Mucosa of descending colon (tissue), 3 donors: ENCODE data around the gene MASP1. TPM values are rescaled to one million over a fixed set of nuclear protein-coding genes. Genes with fewer than 3 reads are reported as not detected.

Experiments used
- ATAC-seq: fragments of 200-7000 bp; cut with Tn5 transposase; one replicate; pipeline ENCODE4 v1.9.1; 2020; ENCODE audit warnings: mild to moderate bottlenecking, moderate library complexity
- DNase-seq, 3 donors: peaks; one replicate each; pipeline ENCODE4 v3.0.0-alpha.2; 2020
- H3K36me3 ChIP-seq: fragments of 200-600 bp; one replicate; pipeline ENCODE4 v1.8.0; 2021; ENCODE audit warnings: low read depth, mild to moderate bottlenecking
- H3K4me1 ChIP-seq: fragments of 200-600 bp; one replicate; pipeline ENCODE4 v1.8.0; 2021; ENCODE audit warnings: low read depth, mild to moderate bottlenecking
- H3K4me3 ChIP-seq: fragments of 200-600 bp; one replicate; pipeline ENCODE4 v1.8.0; 2021; ENCODE audit warnings: mild to moderate bottlenecking
- H3K9me3 ChIP-seq: fragments of 200-600 bp; one replicate; pipeline ENCODE4 v1.8.0; 2021; ENCODE audit warnings: mild to moderate bottlenecking
- intact Hi-C, 2 donors: fragments of 100-400 bp; cut with DNase I in 1 of 2; cut with micrococcal nuclease in 1 of 2; formaldehyde crosslinking; loops; one replicate each; pipeline versions ENCODE4 v1.11.0 to v1.11.1; 2022; cut with DNase I, micrococcal nuclease
- total RNA-seq, 3 donors: library from RNA; stranded (reverse); fragmentation: NEBNext Ultra II Directional in 2 of 3; extraction: Animal tissue kit (Norgen Biotek cat#: 25700) in 2 of 3; gene quantifications; one replicate each; pipeline versions ENCODE4 v1.2.1 to v1.2.4, GENCODE V29; 2021 to 2023
- TF ChIP-seq, protein P1 (sequence below): fragments of 200-600 bp; IDR thresholded peaks from one replicate; pipeline ENCODE4 v1.8.0; 2022; ENCODE audit warnings: antibody characterized with exemption, mild to moderate bottlenecking
- donor health status: DM: no; HTN: no; CAD: no; lungs with moderate emphysema.
- donor health status: DM: no; HTN: no; CAD: no.
- donor health status: DM: no; HTN: yes; CAD: no.

Gene MASP1
- total RNA-seq, 3 donors from 2014 or later, result 4.5 to 70.1 (median 9.7) TPM

DNA sequence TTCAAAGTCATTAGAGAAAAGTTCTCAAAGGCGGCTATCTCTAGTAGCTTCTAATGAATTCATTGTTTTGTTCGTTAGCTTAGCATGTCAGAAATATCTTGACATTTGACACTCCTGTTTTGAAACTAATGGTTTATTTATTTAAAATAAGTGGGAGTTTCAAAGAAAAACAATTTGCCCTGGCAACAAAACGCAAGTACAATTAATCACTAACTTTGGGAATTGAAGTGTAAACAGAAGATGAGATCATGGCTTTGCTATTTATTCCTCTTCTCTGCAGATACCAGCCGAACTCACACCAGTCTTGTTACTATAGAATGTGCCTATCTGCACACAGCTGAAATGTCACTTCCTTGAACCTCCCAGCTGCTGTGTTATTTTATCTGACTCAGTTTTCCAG, 27.5 kb downstream of the MASP1 start:
- no peak for DNase-seq
- no peak overlapping the region for H3K4me3 ChIP-seq
- H3K36me3 ChIP-seq, result no peaks in the 10 kb centered on the region
- TF ChIP-seq, protein P1, sequence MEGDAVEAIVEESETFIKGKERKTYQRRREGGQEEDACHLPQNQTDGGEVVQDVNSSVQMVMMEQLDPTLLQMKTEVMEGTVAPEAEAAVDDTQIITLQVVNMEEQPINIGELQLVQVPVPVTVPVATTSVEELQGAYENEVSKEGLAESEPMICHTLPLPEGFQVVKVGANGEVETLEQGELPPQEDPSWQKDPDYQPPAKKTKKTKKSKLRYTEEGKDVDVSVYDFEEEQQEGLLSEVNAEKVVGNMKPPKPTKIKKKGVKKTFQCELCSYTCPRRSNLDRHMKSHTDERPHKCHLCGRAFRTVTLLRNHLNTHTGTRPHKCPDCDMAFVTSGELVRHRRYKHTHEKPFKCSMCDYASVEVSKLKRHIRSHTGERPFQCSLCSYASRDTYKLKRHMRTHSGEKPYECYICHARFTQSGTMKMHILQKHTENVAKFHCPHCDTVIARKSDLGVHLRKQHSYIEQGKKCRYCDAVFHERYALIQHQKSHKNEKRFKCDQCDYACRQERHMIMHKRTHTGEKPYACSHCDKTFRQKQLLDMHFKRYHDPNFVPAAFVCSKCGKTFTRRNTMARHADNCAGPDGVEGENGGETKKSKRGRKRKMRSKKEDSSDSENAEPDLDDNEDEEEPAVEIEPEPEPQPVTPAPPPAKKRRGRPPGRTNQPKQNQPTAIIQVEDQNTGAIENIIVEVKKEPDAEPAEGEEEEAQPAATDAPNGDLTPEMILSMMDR, result no peak
- H3K4me1 ChIP-seq, result no peaks in the 10 kb centered on the region
- peak; percentile 36 for ATAC-seq
- peaks cover under 1% of the 10 kb centered on the region for H3K9me3 ChIP-seq
- intact Hi-C loops, result no loop called here

DNA sequence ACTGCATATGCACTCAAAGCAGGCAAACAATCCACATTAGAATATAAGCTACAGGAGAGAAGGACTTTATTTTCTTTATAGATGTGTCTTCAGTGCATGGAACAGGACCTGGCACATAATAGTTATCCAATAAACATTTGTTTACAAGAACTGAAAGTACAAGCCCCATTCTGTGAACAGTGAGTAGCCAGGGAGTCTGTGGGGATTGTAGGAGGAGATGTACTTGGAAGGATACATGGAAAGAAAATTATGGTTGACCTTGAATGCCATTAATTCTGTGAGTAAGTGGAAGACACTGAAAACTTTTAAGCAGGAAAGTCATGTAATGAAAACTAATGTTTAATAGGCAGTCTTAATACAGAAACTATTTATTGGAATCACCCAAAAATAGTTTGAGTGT, 28.3 kb downstream of the MASP1 start:
- ATAC-seq, result peak; percentile 18

DNA sequence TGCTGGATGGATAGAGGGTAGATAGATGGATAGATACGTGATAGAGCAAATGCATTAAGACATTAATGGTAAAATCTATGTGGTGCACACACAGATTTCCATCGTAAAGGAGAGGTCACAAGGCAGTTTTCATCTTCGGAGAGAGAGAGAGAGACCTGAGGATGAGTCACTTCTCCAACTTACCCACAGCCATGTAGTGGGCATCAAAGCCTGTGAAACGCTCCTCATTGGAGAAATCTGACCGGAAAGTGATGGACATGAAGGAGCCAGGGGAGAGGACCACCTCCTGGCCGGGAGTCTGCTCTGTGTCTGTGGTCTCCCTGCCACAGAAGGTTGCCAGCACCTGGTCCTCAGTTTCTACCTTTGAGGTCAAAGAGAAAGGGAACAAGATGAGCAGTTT, 29.2 kb downstream of the MASP1 start:
- intact Hi-C loops, result no loop called here
- TF ChIP-seq, protein P1, result no peak
- no peak for DNase-seq
- Histone ChIP-seq H3K4me1 (no peaks in the 10 kb centered on the region), H3K36me3 (no peaks in the 10 kb centered on the region), H3K4me3 (no peak overlapping the region), H3K9me3 (no peaks in the 10 kb centered on the region)
- ATAC-seq, result no peak

More for the DNA sequence above, 28.3 kb downstream of the MASP1 start:
- TF ChIP-seq, protein P1, result no peak
- DNase-seq, result no peak
- no peaks in the 10 kb centered on the region for H3K36me3 ChIP-seq
- no peaks in the 10 kb centered on the region for H3K4me1 ChIP-seq
- intact Hi-C loops, result no loop called here
- H3K4me3 ChIP-seq, result no peak overlapping the region
- no peaks in the 10 kb centered on the region for H3K9me3 ChIP-seq

DNA sequence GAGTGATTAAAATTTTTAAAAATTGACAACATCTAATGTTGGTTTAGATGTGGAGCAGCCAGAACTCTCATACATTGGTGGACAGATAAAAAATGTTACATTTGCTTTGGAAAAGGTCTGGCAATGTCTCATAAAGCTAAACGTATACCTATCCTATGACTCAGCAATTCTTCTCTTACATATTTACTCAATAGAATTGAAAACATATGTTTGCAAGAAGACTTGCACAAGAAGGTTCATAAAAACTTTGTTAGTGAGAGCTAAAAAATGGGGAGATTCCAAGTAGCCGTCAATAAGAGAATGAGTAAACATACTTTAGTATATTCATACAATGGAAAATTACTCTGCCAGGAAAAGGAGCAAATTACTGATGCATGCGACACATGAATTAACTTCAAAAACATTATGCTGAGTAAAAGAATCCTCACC, 30.0 kb downstream of the MASP1 start:
- no peak for DNase-seq
- no peak overlapping the region for H3K4me3 ChIP-seq

DNA sequence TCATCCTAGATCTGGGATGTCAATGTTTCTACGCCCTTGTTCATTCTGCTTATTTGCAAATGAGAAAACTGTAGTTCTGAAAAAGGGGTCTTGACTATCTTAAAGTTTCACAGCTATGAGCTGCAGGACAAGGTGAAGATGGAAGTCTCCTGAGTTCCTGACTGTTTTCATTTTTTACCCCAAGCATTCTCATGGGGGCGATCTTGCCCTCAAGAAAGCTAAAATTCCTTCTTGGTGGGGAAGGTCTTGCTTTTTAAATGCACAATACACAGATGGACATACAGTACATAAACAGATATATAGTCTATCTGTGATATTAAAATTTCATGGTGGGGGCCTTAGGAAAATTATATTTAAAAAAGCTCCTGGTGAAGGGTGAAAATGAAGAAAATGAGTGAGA, 32.4 kb downstream of the MASP1 start:
- TF ChIP-seq, protein P1, result no peak
- DNase-seq (no peak), ATAC-seq (no peak)
- H3K9me3 ChIP-seq, result no peaks in the 10 kb centered on the region
- intact Hi-C loops, result no loop called here
- no peaks in the 10 kb centered on the region for H3K4me1 ChIP-seq
- no peak overlapping the region for H3K4me3 ChIP-seq
- no peaks in the 10 kb centered on the region for H3K36me3 ChIP-seq

More for the DNA sequence above, 30.0 kb downstream of the MASP1 start:
- TF ChIP-seq, protein P1, result no peak
- intact Hi-C loops, result no loop called here
- ATAC-seq, result no peak
- no peaks in the 10 kb centered on the region for H3K4me1 ChIP-seq
- H3K9me3 ChIP-seq, result no peaks in the 10 kb centered on the region
- H3K36me3 ChIP-seq, result no peaks in the 10 kb centered on the region
